GM23248 (cell line): Measurements from ENCODE around the gene INSL3.

Source experiments
- EZH2 ChIP-seq: fragments of 200-600 bp; sonication (generic); IDR thresholded peaks from 2 replicates; pipeline ENCODE4 v1.6.1; 2018; ENCODE audit warnings: antibody characterized with exemption, mild to moderate bottlenecking; ENCODE audit not compliant: insufficient read depth, poor library complexity, severe bottlenecking
- EZH2phosphoT487 ChIP-seq: fragments of 200-600 bp; sonication (generic); IDR thresholded peaks from 2 replicates; pipeline ENCODE4 v1.6.1; 2018; ENCODE audit warnings: antibody characterized with exemption, moderate library complexity, mild to moderate bottlenecking, low read depth; ENCODE audit not compliant: insufficient read depth

DNA sequence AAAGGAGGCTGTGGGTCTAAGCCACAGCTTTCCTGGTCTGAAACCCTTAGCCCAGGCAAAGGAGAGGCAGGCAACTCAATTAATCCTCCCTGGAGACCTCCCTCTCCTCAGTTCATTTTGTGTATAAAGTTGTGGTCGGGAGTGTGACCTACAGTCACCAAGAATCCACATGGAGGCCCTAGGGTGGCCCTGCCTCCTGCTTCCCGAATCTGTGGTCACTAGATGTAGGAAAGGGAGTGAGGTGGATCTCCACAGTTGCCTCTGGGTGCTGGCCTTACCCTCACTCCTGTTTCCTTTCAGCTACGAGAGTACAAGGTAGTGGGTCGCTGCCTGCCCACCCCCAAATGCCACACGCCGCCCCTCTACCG, 39.7 kb upstream of the INSL3 start:
- TF ChIP-seq EZH2 (no peak), EZH2phosphoT487 (no peak)
